H1 (cell line): ENCODE results near the gene ALDH7A1. TPM values are rescaled to one million over a fixed set of nuclear protein-coding genes. Genes with fewer than 3 reads are reported as not detected.

Source experiments
- CTCF ChIA-PET: fragments of 300-600 bp; sonication (Branson Sonifier 250); formaldehyde crosslinking; loops from one replicate; lab custom pipeline; 2021; ENCODE audit not compliant: partially characterized antibody; lab: Charles Lee
- POLR2A ChIA-PET: fragments of 300-600 bp; sonication (Branson Sonifier 250); formaldehyde crosslinking; loops from one replicate; lab custom pipeline; 2021; ENCODE audit warnings: inconsistent platforms; ENCODE audit not compliant: partially characterized antibody; lab: Charles Lee
- DNase-seq, 2 experiments: peaks; one replicate each; pipeline versions ENCODE4 v3.0.0 to v3.0.0-alpha.2; 2010 to 2022; ENCODE audit warnings: low spot score in 2 of 2, low read depth in 1 of 2, mixed read lengths in 1 of 2
- FAIRE-seq: peaks from 2 replicates; lab custom pipeline; 2011; peaks lifted over from hg19 to GRCh38; lab: Jason Lieb, UNC
- H2AFZ ChIP-seq: 2 replicates; pipeline ENCODE4 v1.8.1; 2012; ENCODE audit warnings: low read length, inconsistent platforms
- H2AK5ac ChIP-seq: 2 replicates; pipeline ENCODE4 v1.6.1; 2013; ENCODE audit warnings: low read depth, low read length
- H2BK120ac ChIP-seq: replicated peaks from 2 replicates; pipeline ENCODE3; 2013; ENCODE audit warnings: low read depth, low read length, inconsistent platforms
- H2BK12ac ChIP-seq: 2 replicates; pipeline ENCODE4 v1.6.1; 2013; ENCODE audit warnings: low read depth, low read length
- H2BK15ac ChIP-seq: 2 replicates; pipeline ENCODE4 v1.6.1; 2013; ENCODE audit warnings: low read length
- H2BK20ac ChIP-seq: 2 replicates; pipeline ENCODE4 v1.6.1; 2013; ENCODE audit warnings: low read length
- H2BK5ac ChIP-seq: 2 replicates; pipeline ENCODE4 v1.6.1; 2013; ENCODE audit warnings: low read depth, low read length
- H3K14ac ChIP-seq: 2 replicates; pipeline ENCODE4 v1.6.1; 2013; ENCODE audit warnings: inconsistent platforms; ENCODE audit not compliant: insufficient read length
- H3K18ac ChIP-seq: 2 replicates; pipeline ENCODE4 v1.6.1; 2013; ENCODE audit warnings: low read length; ENCODE audit errors: extremely low read depth
- H3K23ac ChIP-seq: 2 replicates; pipeline ENCODE4 v1.6.1; 2013; ENCODE audit warnings: inconsistent platforms; ENCODE audit not compliant: insufficient read length
- H3K23me2 ChIP-seq: 2 replicates; pipeline ENCODE4 v1.6.1; 2013; ENCODE audit warnings: low read depth, low read length
- H3K27ac ChIP-seq: 2 replicates; pipeline ENCODE4 v1.6.1; 2011; ENCODE audit warnings: low read depth, low read length, inconsistent platforms
- H3K27me3 ChIP-seq, 4 experiments: replicated peaks in 1 of 4; 1 replicate in 1 of 4; 2 replicates in 3 of 4; pipeline versions ENCODE4 v1.6.1 to v1.8.1; 2011 to 2013; ENCODE audit warnings: low read length in 3 of 4, mild to moderate bottlenecking in 3 of 4, inconsistent platforms in 2 of 4, mixed read lengths in 2 of 4, moderate library complexity in 1 of 4; ENCODE audit not compliant: control insufficient read depth in 3 of 4, insufficient read depth in 3 of 4; ENCODE audit errors: extremely low read depth in 1 of 4
- H3K36me3 ChIP-seq, 4 experiments: 2 replicates each; pipeline versions ENCODE4 v1.6.1 to v1.8.1; 2011 to 2013; ENCODE audit warnings: mild to moderate bottlenecking in 4 of 4, low read length in 3 of 4, moderate library complexity in 2 of 4, control low read depth in 1 of 4, inconsistent platforms in 1 of 4; ENCODE audit not compliant: insufficient read depth in 4 of 4, control insufficient read depth in 2 of 4
- H3K4ac ChIP-seq: replicated peaks from 2 replicates; pipeline ENCODE3; 2013; ENCODE audit warnings: low read length, low read depth, mixed read lengths, inconsistent platforms; ENCODE audit not compliant: insufficient read length
- H3K4me1 ChIP-seq, 4 experiments: replicated peaks in 1 of 4; 1 replicate in 1 of 4; 2 replicates in 3 of 4; pipeline versions ENCODE4 v1.6.1 to v1.8.1; 2011 to 2013; ENCODE audit warnings: low read length in 3 of 4, inconsistent platforms in 2 of 4, mixed read lengths in 1 of 4; ENCODE audit not compliant: insufficient read depth in 4 of 4, control insufficient read depth in 3 of 4
- H3K4me2 ChIP-seq, 2 experiments: 2 replicates each; pipeline versions ENCODE4 v1.6.1 to v1.8.1; 2011 to 2013; ENCODE audit warnings: low read depth in 2 of 2, low read length in 2 of 2, control low read depth in 1 of 2, inconsistent platforms in 1 of 2, mild to moderate bottlenecking in 1 of 2; ENCODE audit not compliant: insufficient read depth in 1 of 2
- H3K4me3 ChIP-seq, 4 experiments: fragments of 200-600, 300-600 bp in 1 of 4; sonication (generic), shearing (Covaris generic), sonication (Bioruptor Twin) in 1 of 4; 2 replicates each; pipeline versions ENCODE4 v1.5.1 to v1.8.1; 2011 to 2016; ENCODE audit warnings: low read length in 4 of 4, low read depth in 3 of 4, control low read depth in 2 of 4, inconsistent platforms in 2 of 4, mild to moderate bottlenecking in 2 of 4, mixed read lengths in 1 of 4, moderate library complexity in 1 of 4; ENCODE audit not compliant: insufficient read depth in 2 of 4; ENCODE audit errors: extremely low read depth in 1 of 4
- H3K56ac ChIP-seq: replicated peaks from 2 replicates; pipeline ENCODE3; 2013; ENCODE audit warnings: low read depth, mild to moderate bottlenecking, mixed read lengths, low read length, inconsistent platforms; ENCODE audit not compliant: insufficient read length
- H3K79me1 ChIP-seq: 2 replicates; pipeline ENCODE4 v1.6.1; 2013; ENCODE audit warnings: low read depth, low read length, control low read depth
- H3K79me2 ChIP-seq, 2 experiments: 2 replicates each; pipeline versions ENCODE4 v1.6.1 to v1.8.1; 2012 to 2013; ENCODE audit warnings: low read length in 2 of 2, mild to moderate bottlenecking in 2 of 2, inconsistent platforms in 1 of 2; ENCODE audit not compliant: insufficient read depth in 2 of 2, control insufficient read depth in 1 of 2
- H3K9ac ChIP-seq, 4 experiments: replicated peaks in 1 of 4; 1 replicate in 1 of 4; 2 replicates in 3 of 4; pipeline versions ENCODE4 v1.6.1 to v1.8.1; 2011 to 2013; ENCODE audit warnings: low read depth in 3 of 4, low read length in 3 of 4, control low read depth in 2 of 4, mild to moderate bottlenecking in 2 of 4, moderate library complexity in 2 of 4, inconsistent platforms in 1 of 4; ENCODE audit errors: extremely low read depth in 1 of 4
- H3K9me3 ChIP-seq, 2 experiments: 2 replicates each; pipeline versions ENCODE4 v1.6.1 to v1.8.1; 2012 to 2013; ENCODE audit warnings: mild to moderate bottlenecking in 2 of 2, moderate library complexity in 2 of 2, control low read depth in 1 of 2, inconsistent platforms in 1 of 2, low read depth in 1 of 2, low read length in 1 of 2, mixed read lengths in 1 of 2; ENCODE audit not compliant: insufficient read depth in 2 of 2
- H4K20me1 ChIP-seq, 2 experiments: replicated peaks in 1 of 2; 2 replicates each; pipeline versions ENCODE3 to v1.8.1; 2011 to 2013; ENCODE audit warnings: inconsistent platforms in 2 of 2, low read length in 2 of 2, mild to moderate bottlenecking in 1 of 2; ENCODE audit not compliant: insufficient read depth in 2 of 2, control insufficient read depth in 1 of 2
- H4K5ac ChIP-seq: 2 replicates; pipeline ENCODE4 v1.6.1; 2013; ENCODE audit warnings: low read length, low read depth, mixed read lengths, inconsistent platforms; ENCODE audit not compliant: insufficient read length
- H4K8ac ChIP-seq: 2 replicates; pipeline ENCODE4 v1.8.0; 2013; ENCODE audit warnings: mild to moderate bottlenecking, moderate library complexity, low read length, inconsistent platforms; ENCODE audit not compliant: insufficient read depth; ENCODE audit errors: extremely low read depth
- H4K91ac ChIP-seq: replicated peaks from 2 replicates; pipeline ENCODE3; 2013; ENCODE audit warnings: low read length, mixed read lengths, inconsistent platforms; ENCODE audit not compliant: insufficient read length
- ASH2L ChIP-seq: fragments of 200-600, 300-600 bp; sonication (generic); IDR thresholded peaks from one replicate; pipeline ENCODE4 v1.7.1; 2017; ENCODE audit warnings: low read length
- CBX5 ChIP-seq: fragments of 300-800, 300-1000 bp; sonication (generic); IDR thresholded peaks from 2 replicates; pipeline ENCODE4 v1.7.1; 2016; ENCODE audit warnings: antibody characterized with exemption, low read length, low read depth
- CBX8 ChIP-seq: fragments of 300-800, 300-1000 bp; sonication (generic); IDR thresholded peaks from 2 replicates; pipeline ENCODE4 v1.7.1; 2016; ENCODE audit warnings: low read depth, low read length, borderline replicate concordance
- CEBPB ChIP-seq: IDR thresholded peaks from 2 replicates; pipeline ENCODE4 v1.6.1; 2012; ENCODE audit warnings: low read depth, low read length
- EGR1 ChIP-seq: IDR thresholded peaks from 2 replicates; pipeline ENCODE4 v1.6.1; 2011; ENCODE audit warnings: low read depth, low read length, borderline replicate concordance
- FOSL1 ChIP-seq: IDR thresholded peaks from 2 replicates; pipeline ENCODE4 v1.6.1; 2011; ENCODE audit warnings: mild to moderate bottlenecking, low read depth, low read length, moderate library complexity; ENCODE audit not compliant: insufficient read depth
- HDAC6 ChIP-seq: IDR thresholded peaks from one replicate; pipeline ENCODE4 v1.7.1; 2012; ENCODE audit warnings: low read depth, mild to moderate bottlenecking, inconsistent platforms, low read length, moderate library complexity
- KDM4A ChIP-seq: IDR thresholded peaks from one replicate; pipeline ENCODE4 v1.7.1; 2012; ENCODE audit warnings: low read depth, mild to moderate bottlenecking, moderate library complexity, low read length, inconsistent platforms; ENCODE audit not compliant: severe bottlenecking
- MAFK ChIP-seq: IDR thresholded peaks from 2 replicates; pipeline ENCODE4 v1.6.1; 2012; ENCODE audit warnings: low read depth, mild to moderate bottlenecking, improper control_type of control experiment, low read length
- POLR2AphosphoS5 ChIP-seq: IDR thresholded peaks from 2 replicates; pipeline ENCODE4 v1.6.1; 2011; ENCODE audit warnings: low read depth, low read length
- RNF2 ChIP-seq: fragments of 200-900, 300-1000 bp; sonication (generic); IDR thresholded peaks from 2 replicates; pipeline ENCODE4 v1.7.1; 2016; ENCODE audit warnings: borderline replicate concordance, low read depth, mild to moderate bottlenecking, antibody characterized with exemption, low read length; ENCODE audit not compliant: poor library complexity, severe bottlenecking; ENCODE audit errors: missing control alignments
- SIRT6 ChIP-seq: IDR thresholded peaks from one replicate; pipeline ENCODE4 v1.7.1; 2012; ENCODE audit warnings: low read length, inconsistent platforms
- SP2 ChIP-seq: IDR thresholded peaks from 2 replicates; pipeline ENCODE4 v1.6.1; 2012; ENCODE audit warnings: mild to moderate bottlenecking, low read length, inconsistent platforms
- SP4 ChIP-seq: IDR thresholded peaks from 2 replicates; pipeline ENCODE4 v1.6.1; 2012; ENCODE audit warnings: low read length, inconsistent platforms
- TAF1 ChIP-seq: IDR thresholded peaks from 2 replicates; pipeline ENCODE4 v1.6.1; 2011; ENCODE audit warnings: mild to moderate bottlenecking, low read depth, low read length
- TCF12 ChIP-seq: IDR thresholded peaks from 2 replicates; pipeline ENCODE4 v1.6.1; 2011; ENCODE audit warnings: low read depth, mild to moderate bottlenecking, low read length
- WGBS, 2 experiments: shearing (Covaris generic) in 1 of 2; methylation state at CpG; one replicate each; pipeline versions ENCODE4 v1.1.6 to v1.1.7; 2013 to 2015; ENCODE audit warnings: low lambda C conversion rate in 2 of 2, mixed read lengths in 2 of 2, inconsistent platforms in 1 of 2, low coverage in 1 of 2, missing lambda C conversion rate in 1 of 2; ENCODE audit not compliant: insufficient replicate concordance in 2 of 2, insufficient coverage in 1 of 2, insufficient read length in 1 of 2; ENCODE audit errors: extremely low coverage in 1 of 2, missing lambda C conversion rate in 1 of 2; 5-methylcytosine and 5-hydroxymethylcytosine counted together
- polyA plus RNA-seq, 7 experiments: library from polyadenylated mRNA; depleted of rRNA in 3 of 7; stranded (reverse) in 5 of 7; unstranded in 2 of 7; fragments of >200 nt in 5 of 7; fragments of 200-250 nt in 2 of 7; gene quantifications; 1 replicate in 5 of 7; 2 replicates in 1 of 7; 4 replicates in 1 of 7; pipeline versions ENCODE4 v1.2.1 to v1.2.3, GENCODE V29; 2011 to 2013; ENCODE audit warnings: missing spikeins in 2 of 7, mixed read lengths in 2 of 7
- total RNA-seq: library from RNA; stranded (reverse); fragmentation: NEBNext Ultra II Directional; extraction: Animal tissue kit (Norgen Biotek cat#: 25700); gene quantifications from 2 replicates; pipeline ENCODE4 v1.2.1, GENCODE V29; 2021

ALDH7A1 gene
- total and polyA plus RNA-seq, 2 of the 8 experiments (the other 6 are each of a cell fraction or from before 2014, with no cell fraction given), result 99.6 to 225 TPM

- H3K4me1 ChIP-seq, result no peaks in the 10 kb centered on the region
- H2BK15ac ChIP-seq, result no peak overlapping the region
- no peak overlapping the region for H3K4ac ChIP-seq
- no peak overlapping the region for H3K4me3 ChIP-seq
- DNase-seq (no peak), FAIRE-seq (no peak)
- H2BK5ac ChIP-seq, result no peak overlapping the region
- no peak overlapping the region for H2AFZ ChIP-seq
- H3K23me2 ChIP-seq, result no peaks in the 10 kb centered on the region; the same call in 1 of the 2 replicates
- H2AK5ac ChIP-seq, result no peak overlapping the region
- ChIA-PET CTCF (interaction anchor here (0.6 to 0.7 kb wide), 2 partner anchors 33 to 842 kb away, joined by 3 to 5 read pairs; no protein-coding TSS in a partner anchor), POLR2A (interaction anchor here (1.0 to 3.0 kb wide), 3 partner anchors 9 to 38 kb away, joined by 4 to 19 read pairs (median 4); partner anchors contain the start of genes ALDH7A1 and PHAX)
- H2BK12ac ChIP-seq, result no peak overlapping the region
- no peaks in the 10 kb centered on the region for H3K9me3 ChIP-seq
- H3K36me3 ChIP-seq, result peaks cover 5 to 69% (median 34%) of the 10 kb centered on the region in 4 experiments; a peak in 7 of 8 replicates
- H2BK120ac ChIP-seq, result no peak overlapping the region
- TF ChIP-seq CEBPB (no peak), HDAC6 (no peak), TAF1 (no peak), SP2 (no peak), TCF12 (no peak), EGR1 (no peak), SP4 (no peak), ASH2L (no peak), KDM4A (no peak), MAFK (no peak), CBX8 (no peak), CBX5 (no peak), POLR2AphosphoS5 (no peak), RNF2 (no peak), SIRT6 (no peak), FOSL1 (no peak)
- H3K23ac ChIP-seq, result no peak overlapping the region
- H3K79me2 ChIP-seq, result no peaks in the 10 kb centered on the region
- no peak overlapping the region for H3K56ac ChIP-seq
- no peaks in the 10 kb centered on the region for H3K27me3 ChIP-seq
- H3K4me2 ChIP-seq, result no peak overlapping the region
- no peak overlapping the region for H4K8ac ChIP-seq
- no peak overlapping the region for H3K9ac ChIP-seq
- no peak overlapping the region for H4K5ac ChIP-seq
- H4K91ac ChIP-seq, result no peak overlapping the region
- H4K20me1 ChIP-seq, result no peaks in the 10 kb centered on the region
- no peaks in the 10 kb centered on the region for H3K79me1 ChIP-seq
- no peak overlapping the region for H3K18ac ChIP-seq
- H2BK20ac ChIP-seq, result no peak overlapping the region
- no peak overlapping the region for H3K14ac ChIP-seq
- no peak overlapping the region for H3K27ac ChIP-seq
- 83% methylated on average over 1 of the region's 1 CpG; no CpG with 5 or more reads in 1 of the 2 experiments for WGBS, 2 experiments
These were observed 33.1 kb downstream of the ALDH7A1 start for GRCh38 chr5:126561908-126562307.
